Neural cell (in vitro differentiated cells): ENCODE data around the gene ARMH1. TPM values are rescaled to one million over a fixed set of nuclear protein-coding genes. Genes with fewer than 3 reads are reported as not detected.

ENCODE experiments used
- H2AFZ ChIP-seq: fragments of 200-600, 300-800 bp; sonication (generic), shearing (Covaris generic); 2 replicates; pipeline ENCODE4 v1.6.0; 2014; ENCODE audit warnings: low read depth, mild to moderate bottlenecking, antibody characterized with exemption, low read length, moderate library complexity
- H3F3A ChIP-seq: fragments of 200-600 bp; shearing (Covaris generic); 2 replicates; pipeline ENCODE4 v1.6.1; 2016; ENCODE audit warnings: mild to moderate bottlenecking, moderate library complexity, mixed read lengths, antibody characterized with exemption, low read length; ENCODE audit not compliant: insufficient read depth, poor library complexity, severe bottlenecking
- H3K27ac ChIP-seq: fragments of 200-600, 300-800 bp; sonication (generic), shearing (Covaris generic); 2 replicates; pipeline ENCODE4 v1.5.1; 2014; ENCODE audit warnings: mild to moderate bottlenecking, low read length, moderate library complexity
- H3K27me3 ChIP-seq: fragments of 300-800, 200-600 bp; sonication (generic), shearing (Covaris generic); 2 replicates; pipeline ENCODE4 v1.6.0; 2014; ENCODE audit warnings: mild to moderate bottlenecking, low read depth, low read length, moderate library complexity; ENCODE audit not compliant: insufficient read depth
- H3K36me3 ChIP-seq: fragments of 300-800, 200-600 bp; sonication (generic), shearing (Covaris generic); 2 replicates; pipeline ENCODE4 v1.5.1; 2014; ENCODE audit warnings: mild to moderate bottlenecking, antibody characterized with exemption, low read length, moderate library complexity; ENCODE audit not compliant: insufficient read depth
- H3K4me2 ChIP-seq: fragments of 300-800, 200-600 bp; sonication (generic), shearing (Covaris generic); 2 replicates; pipeline ENCODE4 v1.6.0; 2014; ENCODE audit warnings: mild to moderate bottlenecking, low read length
- H3K4me3 ChIP-seq: fragments of 300-800, 200-600 bp; sonication (generic), shearing (Covaris generic); 2 replicates; pipeline ENCODE4 v1.5.1; 2014; ENCODE audit warnings: mild to moderate bottlenecking, low read length, moderate library complexity
- H3K79me2 ChIP-seq: fragments of 200-600 bp; shearing (Covaris generic); replicated peaks from 2 replicates; pipeline ENCODE4 v1.6.0; 2014; ENCODE audit warnings: mild to moderate bottlenecking, low read length, moderate library complexity; ENCODE audit not compliant: insufficient read depth
- H3K9ac ChIP-seq: fragments of 300-800, 200-600 bp; sonication (generic), shearing (Covaris generic); 2 replicates; pipeline ENCODE4 v1.6.1; 2016; ENCODE audit warnings: mild to moderate bottlenecking, low read length, mixed read lengths
- H3K9me2 ChIP-seq: fragments of 200-600 bp; shearing (Covaris generic); 2 replicates; pipeline ENCODE4 v1.6.1; 2016; ENCODE audit warnings: mild to moderate bottlenecking, low read length, mixed read lengths; ENCODE audit not compliant: insufficient read depth
- H3K9me3 ChIP-seq: fragments of 200-600, 300-800 bp; sonication (generic), shearing (Covaris generic); 2 replicates; pipeline ENCODE4 v1.6.1; 2016; ENCODE audit warnings: mild to moderate bottlenecking, mixed run types, low read length, moderate library complexity, mixed read lengths
- H4K20me1 ChIP-seq: fragments of 200-600 bp; shearing (Covaris generic); 2 replicates; pipeline ENCODE4 v1.6.1; 2016; ENCODE audit warnings: mild to moderate bottlenecking, mixed run types; ENCODE audit not compliant: insufficient read depth
- CTCF ChIP-seq: fragments of 450-650 bp; IDR thresholded peaks from 2 replicates; pipeline ENCODE4 v1.5.1; 2014; ENCODE audit warnings: antibody characterized with exemption, mild to moderate bottlenecking, moderate library complexity; ENCODE audit not compliant: poor library complexity, severe bottlenecking
- EP300 ChIP-seq: fragments of 450-650 bp; conservative IDR thresholded peaks from 2 replicates; pipeline ENCODE4 v1.6.1; 2014; ENCODE audit warnings: antibody characterized with exemption, mild to moderate bottlenecking, moderate library complexity; ENCODE audit not compliant: poor library complexity, severe bottlenecking
- EZH2 ChIP-seq: fragments of 200-600, 300-800 bp; shearing (Covaris generic), sonication (generic); IDR thresholded peaks from 2 replicates; pipeline ENCODE4 v1.6.1; 2014; ENCODE audit warnings: antibody characterized with exemption, low read length, borderline replicate concordance, mild to moderate bottlenecking; ENCODE audit not compliant: insufficient read depth, poor library complexity, severe bottlenecking
- MXI1 ChIP-seq: fragments of 450-650 bp; conservative IDR thresholded peaks from 2 replicates; pipeline ENCODE4 v1.6.1; 2014; ENCODE audit warnings: antibody characterized with exemption, mild to moderate bottlenecking; ENCODE audit not compliant: poor library complexity, severe bottlenecking
- POLR2AphosphoS5 ChIP-seq: IDR thresholded peaks from 2 replicates; pipeline ENCODE4 v1.6.1; 2012
- RAD21 ChIP-seq: fragments of 450-650 bp; conservative IDR thresholded peaks from 2 replicates; pipeline ENCODE4 v1.6.1; 2014; ENCODE audit warnings: antibody characterized with exemption, mild to moderate bottlenecking, moderate library complexity
- REST ChIP-seq: IDR thresholded peaks from 2 replicates; pipeline ENCODE4 v1.6.1; 2012; ENCODE audit warnings: borderline replicate concordance
- SMC3 ChIP-seq: fragments of 450-650 bp; conservative IDR thresholded peaks from 2 replicates; pipeline ENCODE4 v1.6.1; 2014; ENCODE audit warnings: antibody characterized with exemption, mild to moderate bottlenecking, moderate library complexity; ENCODE audit not compliant: poor library complexity
- TAF1 ChIP-seq: IDR thresholded peaks from 2 replicates; pipeline ENCODE4 v1.6.1; 2012; ENCODE audit warnings: low read depth
- polyA plus RNA-seq: library from polyadenylated mRNA; depleted of rRNA; stranded (reverse); fragments of >200 nt; gene quantifications from 2 replicates; pipeline ENCODE4 v1.2.3, GENCODE V29; 2014

The ARMH1 gene
- polyA plus RNA-seq, 1 donor from 2014 or later: 105 TPM

- H4K20me1 ChIP-seq: no peaks in the 10 kb centered on the region
- H3K9me3 ChIP-seq: no peaks in the 10 kb centered on the region
- H3K9me2 ChIP-seq: no peaks in the 10 kb centered on the region
- H3K9ac ChIP-seq: no peak overlapping the region
- no peaks in the 10 kb centered on the region for H3K79me2 ChIP-seq
- no peak overlapping the region for H3K27ac ChIP-seq
- TF ChIP-seq RAD21: no peak
- no peak for TF ChIP-seq SMC3
- TF ChIP-seq POLR2AphosphoS5: no peak
- TF ChIP-seq TAF1: no peak
- no peak for TF ChIP-seq EP300
- no peak for TF ChIP-seq MXI1
- no peak for TF ChIP-seq REST
- no peak for TF ChIP-seq CTCF
- no peak for TF ChIP-seq EZH2
- no peak overlapping the region for H3K4me2 ChIP-seq
- no peaks in the 10 kb centered on the region for H3K36me3 ChIP-seq
- no peak overlapping the region for H2AFZ ChIP-seq
- H3K4me3 ChIP-seq: no peak overlapping the region
- H3K27me3 ChIP-seq: no peaks in the 10 kb centered on the region
- no peaks in the 10 kb centered on the region for H3F3A ChIP-seq
These were observed 11.4 kb downstream of the ARMH1 start for GRCh38 chr1:44685881-44686280.

- H3K9ac ChIP-seq: no peak overlapping the region
- H3F3A ChIP-seq: no peaks in the 10 kb centered on the region
- H2AFZ ChIP-seq: no peak overlapping the region
- TF ChIP-seq MXI1 (no peak), SMC3 (no peak), RAD21 (no peak), CTCF (no peak), REST (no peak), EZH2 (no peak), POLR2AphosphoS5 (no peak), EP300 (no peak), TAF1 (no peak)
- H3K4me3 ChIP-seq: no peak overlapping the region
- no peaks in the 10 kb centered on the region for H3K79me2 ChIP-seq
- H3K4me2 ChIP-seq: no peak overlapping the region
- H3K36me3 ChIP-seq: no peaks in the 10 kb centered on the region
- no peaks in the 10 kb centered on the region for H3K9me3 ChIP-seq
- H4K20me1 ChIP-seq: no peaks in the 10 kb centered on the region
- H3K27me3 ChIP-seq: no peaks in the 10 kb centered on the region
- no peaks in the 10 kb centered on the region for H3K9me2 ChIP-seq
- H3K27ac ChIP-seq: no peak overlapping the region
These were observed 14.4 kb downstream of the ARMH1 start for GRCh38 chr1:44688760-44689446.
